HepG2 (cell line): ENCODE measurements around the gene TNK1. TPM values are rescaled to one million over a fixed set of nuclear protein-coding genes. Genes with fewer than 3 reads are reported as not detected.

Experiments used
- ARID5B ChIP-seq: IDR thresholded peaks from 2 replicates; pipeline ENCODE4 v1.4.0; 2020; ENCODE audit warnings: mild to moderate bottlenecking, missing genetic modification reagents
- KAT8 ChIP-seq: IDR thresholded peaks from 2 replicates; pipeline ENCODE4 v1.6.1; 2016; ENCODE audit warnings: missing genetic modification reagents, missing compliant biosample characterization
- REL ChIP-seq: sonication (generic); formaldehyde crosslinking; conservative IDR thresholded peaks from 2 replicates; pipeline ENCODE4 v1.8.0; 2022; ENCODE audit warnings: mild to moderate bottlenecking, missing genetic modification reagents, moderate library complexity
- RFXANK ChIP-seq: IDR thresholded peaks from 2 replicates; pipeline ENCODE4 v1.6.1; 2016
- SALL1 ChIP-seq: sonication (generic); formaldehyde crosslinking; IDR thresholded peaks from 2 replicates; pipeline ENCODE4 v1.8.0; 2022; ENCODE audit warnings: mild to moderate bottlenecking, missing genetic modification reagents
- SRSF9 ChIP-seq: fragments of 200-400 bp; formaldehyde crosslinking; IDR thresholded peaks from 2 replicates; pipeline ENCODE4 v1.6.1; 2018; ENCODE audit warnings: borderline replicate concordance, mild to moderate bottlenecking, low read depth, low read length; ENCODE audit not compliant: insufficient read depth, poor library complexity, severe bottlenecking
- TBL1XR1 ChIP-seq: fragments of 150-350 bp; IDR thresholded peaks from 2 replicates; pipeline ENCODE4 v1.6.1; 2014; ENCODE audit warnings: borderline replicate concordance, low read length; ENCODE audit not compliant: partially characterized antibody
- ZNF12 ChIP-seq: sonication (generic); formaldehyde crosslinking; IDR thresholded peaks from 2 replicates; pipeline ENCODE4 v1.5.0; 2020; ENCODE audit warnings: missing genetic modification reagents
- ZNF431 ChIP-seq: sonication (generic); formaldehyde crosslinking; IDR thresholded peaks from 2 replicates; pipeline ENCODE4 v1.9.0; 2022; ENCODE audit warnings: missing genetic modification reagents, low read depth, mild to moderate bottlenecking, borderline replicate concordance
- ZNF605 ChIP-seq: sonication (generic); formaldehyde crosslinking; IDR thresholded peaks from 2 replicates; pipeline ENCODE4 v1.8.0; 2022; ENCODE audit warnings: mild to moderate bottlenecking, missing genetic modification reagents
- ZNF772 ChIP-seq: sonication (generic); formaldehyde crosslinking; IDR thresholded peaks from 2 replicates; pipeline ENCODE4 v1.5.0; 2020; ENCODE audit warnings: mild to moderate bottlenecking, missing genetic modification reagents
- ZNF780A ChIP-seq: sonication (generic); formaldehyde crosslinking; IDR thresholded peaks from 2 replicates; pipeline ENCODE4 v1.8.0; 2022; ENCODE audit warnings: mild to moderate bottlenecking, missing genetic modification reagents, moderate library complexity
- polyA plus RNA-seq, 8 experiments: library from polyadenylated mRNA; depleted of rRNA in 3 of 8; stranded (reverse) in 7 of 8; unstranded in 1 of 8; fragments of >200 nt; fragmentation: Illumina TruSeq in 4 of 8; extraction: Trizol in 4 of 8; gene quantifications; 2 replicates each; pipeline versions ENCODE4 v1.2.1 to v1.2.3, GENCODE V29; 2011 to 2016; ENCODE audit warnings: low read depth in 4 of 8, missing spikeins in 1 of 8, mixed read lengths in 1 of 8; ENCODE audit not compliant: insufficient read depth in 1 of 8
- total RNA-seq, 5 experiments: library from RNA; depleted of rRNA; stranded (reverse); fragments of >200 nt; fragmentation: Illumina TruSeq; extraction: Trizol; gene quantifications; 2 replicates each; pipeline ENCODE4 v1.2.3, GENCODE V29; 2016; ENCODE audit warnings: low read depth in 1 of 5
- TF ChIP-seq, protein P1 (sequence below): sonication (generic); formaldehyde crosslinking; IDR thresholded peaks from 2 replicates; pipeline ENCODE4 v1.5.0; 2020; ENCODE audit warnings: mild to moderate bottlenecking, missing genetic modification reagents
- TF ChIP-seq, protein P2 (sequence below): sonication (generic); formaldehyde crosslinking; IDR thresholded peaks from 2 replicates; pipeline ENCODE4 v1.8.1; 2023; ENCODE audit warnings: missing genetic modification reagents, mild to moderate bottlenecking, borderline replicate concordance
- TF ChIP-seq, protein P3 (sequence below), 2 experiments: sonication (generic) in 1 of 2; formaldehyde crosslinking in 1 of 2; IDR thresholded peaks; 2 replicates each; pipeline versions ENCODE4 v1.6.1 to v1.9.0; 2014 to 2022; ENCODE audit warnings: antibody characterized with exemption in 1 of 2, borderline replicate concordance in 1 of 2, inconsistent platforms in 1 of 2, low read depth in 1 of 2, missing genetic modification reagents in 1 of 2

The TNK1 gene
- total and polyA plus RNA-seq, 2 of the 13 experiments (the other 11 are each of a cell fraction or from before 2014, with no cell fraction given), result 2.0 to 3.5 TPM

DNA sequence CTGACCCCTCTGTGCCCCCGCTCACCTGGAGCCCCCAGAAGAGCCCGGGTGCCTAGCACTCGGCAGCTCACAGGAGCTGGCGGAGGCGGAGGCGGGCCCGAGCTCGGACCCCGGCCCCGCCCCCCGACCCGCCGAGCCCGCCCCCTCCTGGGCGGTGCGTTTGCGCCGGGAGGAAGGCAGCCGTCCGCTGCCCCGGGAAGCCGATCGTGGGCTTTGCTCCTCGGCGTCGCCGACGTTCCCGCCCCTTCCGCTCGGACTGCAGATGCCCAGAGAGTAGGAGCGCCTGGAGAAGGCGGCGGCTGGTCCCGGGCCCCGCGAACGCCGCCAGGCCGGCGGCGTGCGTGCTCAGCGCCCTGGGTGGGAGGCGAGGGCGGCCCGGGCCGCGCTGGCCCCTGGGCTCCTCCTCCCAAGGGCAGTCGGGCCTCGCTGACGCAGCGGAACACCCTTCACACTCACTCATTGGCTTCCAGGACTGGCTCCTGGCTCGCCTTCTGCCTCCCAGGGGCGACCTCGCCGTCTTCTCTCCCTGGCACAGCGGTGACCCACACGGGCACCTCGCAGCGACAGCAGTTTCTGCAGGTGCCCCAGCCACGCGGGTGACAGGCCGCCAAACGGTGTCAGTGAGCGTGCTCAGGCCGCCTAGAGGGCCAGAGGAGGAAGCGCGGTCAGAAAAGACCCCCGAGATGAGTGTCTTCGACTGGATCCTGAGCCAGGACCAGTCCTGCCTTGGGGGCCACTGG lies 13.7 kb downstream of the TNK1 start, which contains the start of gene PLSCR3 (continued):
- TF ChIP-seq ZNF12 (CRISPR knock-in tag) (0 out of 2 replicates have a peak, but pooled peaks have one; percentile 38), ZNF772 (CRISPR knock-in tag) (peak; percentile 70; the same call in 1 of the 2 replicates), ZNF780A (CRISPR knock-in tag) (no peak), ZNF605 (CRISPR knock-in tag) (no peak; the same call in 1 of the 2 replicates), RFXANK (CRISPR knock-in tag) (no peak), SRSF9 (no peak), ARID5B (CRISPR knock-in tag) (peak; percentile 7; the same call in 1 of the 2 replicates), SALL1 (peak; percentile 53), KAT8 (CRISPR knock-in tag) (peak; percentile 21; the same call in 1 of the 2 replicates), REL (CRISPR knock-in tag) (peak; percentile 73; the same call in 1 of the 2 replicates), TBL1XR1 (no peak), ZNF431 (peak; percentile 88)
- TF ChIP-seq, protein P1, sequence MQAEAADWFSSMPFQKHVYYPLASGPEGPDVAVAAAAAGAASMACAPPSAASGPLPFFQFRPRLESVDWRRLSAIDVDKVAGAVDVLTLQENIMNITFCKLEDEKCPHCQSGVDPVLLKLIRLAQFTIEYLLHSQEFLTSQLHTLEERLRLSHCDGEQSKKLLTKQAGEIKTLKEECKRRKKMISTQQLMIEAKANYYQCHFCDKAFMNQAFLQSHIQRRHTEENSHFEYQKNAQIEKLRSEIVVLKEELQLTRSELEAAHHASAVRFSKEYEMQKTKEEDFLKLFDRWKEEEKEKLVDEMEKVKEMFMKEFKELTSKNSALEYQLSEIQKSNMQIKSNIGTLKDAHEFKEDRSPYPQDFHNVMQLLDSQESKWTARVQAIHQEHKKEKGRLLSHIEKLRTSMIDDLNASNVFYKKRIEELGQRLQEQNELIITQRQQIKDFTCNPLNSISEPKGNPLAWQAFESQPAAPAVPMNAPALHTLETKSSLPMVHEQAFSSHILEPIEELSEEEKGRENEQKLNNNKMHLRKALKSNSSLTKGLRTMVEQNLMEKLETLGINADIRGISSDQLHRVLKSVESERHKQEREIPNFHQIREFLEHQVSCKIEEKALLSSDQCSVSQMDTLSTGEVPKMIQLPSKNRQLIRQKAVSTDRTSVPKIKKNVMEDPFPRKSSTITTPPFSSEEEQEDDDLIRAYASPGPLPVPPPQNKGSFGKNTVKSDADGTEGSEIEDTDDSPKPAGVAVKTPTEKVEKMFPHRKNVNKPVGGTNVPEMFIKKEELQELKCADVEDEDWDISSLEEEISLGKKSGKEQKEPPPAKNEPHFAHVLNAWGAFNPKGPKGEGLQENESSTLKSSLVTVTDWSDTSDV (CRISPR knock-in tag), result no peak
- TF ChIP-seq, protein P2, sequence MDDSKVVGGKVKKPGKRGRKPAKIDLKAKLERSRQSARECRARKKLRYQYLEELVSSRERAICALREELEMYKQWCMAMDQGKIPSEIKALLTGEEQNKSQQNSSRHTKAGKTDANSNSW, result peak; percentile 79; the same call in 1 of the 2 replicates
- TF ChIP-seq, protein P3, sequence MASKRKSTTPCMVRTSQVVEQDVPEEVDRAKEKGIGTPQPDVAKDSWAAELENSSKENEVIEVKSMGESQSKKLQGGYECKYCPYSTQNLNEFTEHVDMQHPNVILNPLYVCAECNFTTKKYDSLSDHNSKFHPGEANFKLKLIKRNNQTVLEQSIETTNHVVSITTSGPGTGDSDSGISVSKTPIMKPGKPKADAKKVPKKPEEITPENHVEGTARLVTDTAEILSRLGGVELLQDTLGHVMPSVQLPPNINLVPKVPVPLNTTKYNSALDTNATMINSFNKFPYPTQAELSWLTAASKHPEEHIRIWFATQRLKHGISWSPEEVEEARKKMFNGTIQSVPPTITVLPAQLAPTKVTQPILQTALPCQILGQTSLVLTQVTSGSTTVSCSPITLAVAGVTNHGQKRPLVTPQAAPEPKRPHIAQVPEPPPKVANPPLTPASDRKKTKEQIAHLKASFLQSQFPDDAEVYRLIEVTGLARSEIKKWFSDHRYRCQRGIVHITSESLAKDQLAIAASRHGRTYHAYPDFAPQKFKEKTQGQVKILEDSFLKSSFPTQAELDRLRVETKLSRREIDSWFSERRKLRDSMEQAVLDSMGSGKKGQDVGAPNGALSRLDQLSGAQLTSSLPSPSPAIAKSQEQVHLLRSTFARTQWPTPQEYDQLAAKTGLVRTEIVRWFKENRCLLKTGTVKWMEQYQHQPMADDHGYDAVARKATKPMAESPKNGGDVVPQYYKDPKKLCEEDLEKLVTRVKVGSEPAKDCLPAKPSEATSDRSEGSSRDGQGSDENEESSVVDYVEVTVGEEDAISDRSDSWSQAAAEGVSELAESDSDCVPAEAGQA (IDR thresholded peaks at IDR 0.05; ENCODE audit: low read depth), result no peak
- TF ChIP-seq, protein P3 (CRISPR knock-in tag; IDR thresholded peaks at IDR 0.05; ENCODE audit: borderline replicate concordance), result peak; percentile 55; the same call in 1 of the 2 replicates
